ENCODE data around the gene KLF8. TPM values are rescaled to one million over a fixed set of nuclear protein-coding genes. Genes with fewer than 3 reads are reported as not detected.

Gene KLF8
- polyA plus RNA-seq, 1 of the 3 experiments (the other 2 are of a cell fraction): 0.16 TPM

DNA sequence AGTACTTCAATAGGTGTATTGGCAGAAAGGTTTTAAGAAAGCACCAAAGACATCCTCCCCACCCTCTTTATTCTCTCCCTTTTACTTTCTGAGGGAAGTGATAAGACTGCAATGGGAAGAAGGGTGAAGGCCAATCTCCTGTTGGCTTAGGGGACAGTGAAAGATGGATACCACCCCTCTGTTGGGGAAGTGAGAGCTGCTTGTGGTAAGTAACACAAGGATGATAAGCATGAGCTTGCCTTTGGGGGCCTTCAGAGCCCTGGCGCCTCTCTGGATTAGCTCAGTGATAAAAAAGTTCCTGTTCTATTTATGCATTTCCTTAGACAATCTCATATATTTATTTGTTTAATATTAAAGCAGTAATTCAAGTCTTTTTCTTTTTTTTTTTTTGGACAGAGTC is 5.2 kb upstream of the KLF8 start:
- Histone ChIP-seq H3K36me3 (replicated peaks in 1 of 2; ENCODE audit: control insufficient read depth in 1 of 2, insufficient read depth in 2 of 2, low read length in 1 of 2) (no peaks in the 10 kb centered on the region), H3K9me3 (no peaks in the 10 kb centered on the region), H3K4me3 (ENCODE audit: low read depth in 2 of 2, low read length in 1 of 2) (no peak overlapping the region), H3K9ac (no peak overlapping the region), H3K27me3 (ENCODE audit: insufficient read depth) (peaks cover 28% of the 10 kb centered on the region), H4K20me1 (ENCODE audit: insufficient read depth) (no peaks in the 10 kb centered on the region), H3F3A (replicated peaks; ENCODE audit: insufficient read depth) (no peaks in the 10 kb centered on the region), H3K4me1 (ENCODE audit: control insufficient read depth in 1 of 2, insufficient read depth in 2 of 2, low read depth in 1 of 2, low read length in 1 of 2) (no peaks in the 10 kb centered on the region), H3K27ac (ENCODE audit: low read depth in 2 of 2, low read length in 1 of 2) (no peak overlapping the region), H3K4me2 (no peak overlapping the region), H2AFZ (ENCODE audit: low read depth) (no peak overlapping the region), H3K9me2 (no peaks in the 10 kb centered on the region), H3K79me2 (ENCODE audit: insufficient read depth) (no peaks in the 10 kb centered on the region)
- POLR2A ChIA-PET: no interaction called here
- no peak for DNase-seq
- no peak for TF ChIP-seq RCOR1 (IDR thresholded peaks at IDR 0.05; ENCODE audit: low read length)
- TF ChIP-seq, protein P1, sequence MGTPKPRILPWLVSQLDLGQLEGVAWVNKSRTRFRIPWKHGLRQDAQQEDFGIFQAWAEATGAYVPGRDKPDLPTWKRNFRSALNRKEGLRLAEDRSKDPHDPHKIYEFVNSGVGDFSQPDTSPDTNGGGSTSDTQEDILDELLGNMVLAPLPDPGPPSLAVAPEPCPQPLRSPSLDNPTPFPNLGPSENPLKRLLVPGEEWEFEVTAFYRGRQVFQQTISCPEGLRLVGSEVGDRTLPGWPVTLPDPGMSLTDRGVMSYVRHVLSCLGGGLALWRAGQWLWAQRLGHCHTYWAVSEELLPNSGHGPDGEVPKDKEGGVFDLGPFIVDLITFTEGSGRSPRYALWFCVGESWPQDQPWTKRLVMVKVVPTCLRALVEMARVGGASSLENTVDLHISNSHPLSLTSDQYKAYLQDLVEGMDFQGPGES (IDR thresholded peaks at IDR 0.05; ENCODE audit: low read depth, low read length): no peak
- TF ChIP-seq TEAD4 (IDR thresholded peaks at IDR 0.05; ENCODE audit: borderline replicate concordance, insufficient read depth): no peak
- TF ChIP-seq NRF1 (IDR thresholded peaks at IDR 0.05; ENCODE audit: low read depth, low read length): no peak
- TF ChIP-seq EZH2phosphoT487 (IDR thresholded peaks at IDR 0.05; ENCODE audit: borderline replicate concordance, low read depth): no peak
- TF ChIP-seq, protein P2, sequence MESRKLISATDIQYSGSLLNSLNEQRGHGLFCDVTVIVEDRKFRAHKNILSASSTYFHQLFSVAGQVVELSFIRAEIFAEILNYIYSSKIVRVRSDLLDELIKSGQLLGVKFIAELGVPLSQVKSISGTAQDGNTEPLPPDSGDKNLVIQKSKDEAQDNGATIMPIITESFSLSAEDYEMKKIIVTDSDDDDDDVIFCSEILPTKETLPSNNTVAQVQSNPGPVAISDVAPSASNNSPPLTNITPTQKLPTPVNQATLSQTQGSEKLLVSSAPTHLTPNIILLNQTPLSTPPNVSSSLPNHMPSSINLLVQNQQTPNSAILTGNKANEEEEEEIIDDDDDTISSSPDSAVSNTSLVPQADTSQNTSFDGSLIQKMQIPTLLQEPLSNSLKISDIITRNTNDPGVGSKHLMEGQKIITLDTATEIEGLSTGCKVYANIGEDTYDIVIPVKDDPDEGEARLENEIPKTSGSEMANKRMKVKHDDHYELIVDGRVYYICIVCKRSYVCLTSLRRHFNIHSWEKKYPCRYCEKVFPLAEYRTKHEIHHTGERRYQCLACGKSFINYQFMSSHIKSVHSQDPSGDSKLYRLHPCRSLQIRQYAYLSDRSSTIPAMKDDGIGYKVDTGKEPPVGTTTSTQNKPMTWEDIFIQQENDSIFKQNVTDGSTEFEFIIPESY (IDR thresholded peaks at IDR 0.05; ENCODE audit: borderline replicate concordance, low read depth): no peak
- TF ChIP-seq, protein P3, sequence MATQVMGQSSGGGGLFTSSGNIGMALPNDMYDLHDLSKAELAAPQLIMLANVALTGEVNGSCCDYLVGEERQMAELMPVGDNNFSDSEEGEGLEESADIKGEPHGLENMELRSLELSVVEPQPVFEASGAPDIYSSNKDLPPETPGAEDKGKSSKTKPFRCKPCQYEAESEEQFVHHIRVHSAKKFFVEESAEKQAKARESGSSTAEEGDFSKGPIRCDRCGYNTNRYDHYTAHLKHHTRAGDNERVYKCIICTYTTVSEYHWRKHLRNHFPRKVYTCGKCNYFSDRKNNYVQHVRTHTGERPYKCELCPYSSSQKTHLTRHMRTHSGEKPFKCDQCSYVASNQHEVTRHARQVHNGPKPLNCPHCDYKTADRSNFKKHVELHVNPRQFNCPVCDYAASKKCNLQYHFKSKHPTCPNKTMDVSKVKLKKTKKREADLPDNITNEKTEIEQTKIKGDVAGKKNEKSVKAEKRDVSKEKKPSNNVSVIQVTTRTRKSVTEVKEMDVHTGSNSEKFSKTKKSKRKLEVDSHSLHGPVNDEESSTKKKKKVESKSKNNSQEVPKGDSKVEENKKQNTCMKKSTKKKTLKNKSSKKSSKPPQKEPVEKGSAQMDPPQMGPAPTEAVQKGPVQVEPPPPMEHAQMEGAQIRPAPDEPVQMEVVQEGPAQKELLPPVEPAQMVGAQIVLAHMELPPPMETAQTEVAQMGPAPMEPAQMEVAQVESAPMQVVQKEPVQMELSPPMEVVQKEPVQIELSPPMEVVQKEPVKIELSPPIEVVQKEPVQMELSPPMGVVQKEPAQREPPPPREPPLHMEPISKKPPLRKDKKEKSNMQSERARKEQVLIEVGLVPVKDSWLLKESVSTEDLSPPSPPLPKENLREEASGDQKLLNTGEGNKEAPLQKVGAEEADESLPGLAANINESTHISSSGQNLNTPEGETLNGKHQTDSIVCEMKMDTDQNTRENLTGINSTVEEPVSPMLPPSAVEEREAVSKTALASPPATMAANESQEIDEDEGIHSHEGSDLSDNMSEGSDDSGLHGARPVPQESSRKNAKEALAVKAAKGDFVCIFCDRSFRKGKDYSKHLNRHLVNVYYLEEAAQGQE (IDR thresholded peaks at IDR 0.05; ENCODE audit: low read depth, low read length): no peak
- TF ChIP-seq, protein P4, sequence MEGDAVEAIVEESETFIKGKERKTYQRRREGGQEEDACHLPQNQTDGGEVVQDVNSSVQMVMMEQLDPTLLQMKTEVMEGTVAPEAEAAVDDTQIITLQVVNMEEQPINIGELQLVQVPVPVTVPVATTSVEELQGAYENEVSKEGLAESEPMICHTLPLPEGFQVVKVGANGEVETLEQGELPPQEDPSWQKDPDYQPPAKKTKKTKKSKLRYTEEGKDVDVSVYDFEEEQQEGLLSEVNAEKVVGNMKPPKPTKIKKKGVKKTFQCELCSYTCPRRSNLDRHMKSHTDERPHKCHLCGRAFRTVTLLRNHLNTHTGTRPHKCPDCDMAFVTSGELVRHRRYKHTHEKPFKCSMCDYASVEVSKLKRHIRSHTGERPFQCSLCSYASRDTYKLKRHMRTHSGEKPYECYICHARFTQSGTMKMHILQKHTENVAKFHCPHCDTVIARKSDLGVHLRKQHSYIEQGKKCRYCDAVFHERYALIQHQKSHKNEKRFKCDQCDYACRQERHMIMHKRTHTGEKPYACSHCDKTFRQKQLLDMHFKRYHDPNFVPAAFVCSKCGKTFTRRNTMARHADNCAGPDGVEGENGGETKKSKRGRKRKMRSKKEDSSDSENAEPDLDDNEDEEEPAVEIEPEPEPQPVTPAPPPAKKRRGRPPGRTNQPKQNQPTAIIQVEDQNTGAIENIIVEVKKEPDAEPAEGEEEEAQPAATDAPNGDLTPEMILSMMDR (IDR thresholded peaks at IDR 0.05): no peak
- no peak for TF ChIP-seq JUND (IDR thresholded peaks at IDR 0.05)
- no peak for TF ChIP-seq TAF1 (IDR thresholded peaks at IDR 0.05; ENCODE audit: borderline replicate concordance, low read depth, low read length)
- WGBS (ENCODE audit: low lambda C conversion rate): 7% methylated on average over 1 of the region's 1 CpG
- CTCF ChIA-PET: no interaction called here

All from SK-N-SH (cell line).